Upper lobe of right lung (tissue), 1 donor: ENCODE measurements around the gene RAB12. TPM values are rescaled to one million over a fixed set of nuclear protein-coding genes. Genes with fewer than 3 reads are reported as not detected.

Experiments used
- ATAC-seq: fragments of 200-7000 bp; cut with Tn5 transposase; one replicate; pipeline ENCODE4 v1.9.1; 2020; ENCODE audit warnings: mild to moderate bottlenecking, moderate library complexity
- DNase-seq: peaks from one replicate; pipeline ENCODE4 v3.0.0-alpha.2; 2020
- H3K27ac ChIP-seq: fragments of 200-600 bp; one replicate; pipeline ENCODE4 v1.8.0; 2022
- H3K27me3 ChIP-seq: fragments of 200-600 bp; one replicate; pipeline ENCODE4 v1.8.0; 2022; ENCODE audit warnings: mild to moderate bottlenecking
- H3K36me3 ChIP-seq: fragments of 200-600 bp; one replicate; pipeline ENCODE4 v1.8.0; 2022
- H3K4me1 ChIP-seq: fragments of 200-600 bp; one replicate; pipeline ENCODE4 v1.8.0; 2022
- H3K4me3 ChIP-seq: fragments of 200-600 bp; one replicate; pipeline ENCODE4 v1.8.0; 2022; ENCODE audit warnings: mild to moderate bottlenecking
- H3K9me3 ChIP-seq: fragments of 200-600 bp; one replicate; pipeline ENCODE4 v1.8.0; 2022
- CTCF ChIP-seq: fragments of 200-600 bp; IDR thresholded peaks from one replicate; pipeline ENCODE4 v1.8.0; 2022; ENCODE audit warnings: antibody characterized with exemption
- intact Hi-C: fragments of 100-400 bp; cut with DNase I; formaldehyde crosslinking; loops from one replicate; pipeline ENCODE4 v1.11.0; 2022
- total RNA-seq: library from RNA; stranded (reverse); fragmentation: NEBNext Ultra II Directional; extraction: Animal tissue kit (Norgen Biotek cat#: 25700); gene quantifications from one replicate; pipeline ENCODE4 v1.2.1, GENCODE V29; 2021
- donor health status: DM: no; HTN: yes; CAD: no; lungs with severe emphysema.

Gene RAB12
- total RNA-seq, 1 donor from 2014 or later, result 48.6 TPM

GRCh38 chr18:8629602-8630001, 20.4 kb downstream of the RAB12 start:
- H3K36me3 ChIP-seq, result peaks cover 53% of the 10 kb centered on the region

GRCh38 chr18:8630546-8630945, 21.3 kb downstream of the RAB12 start:
- intact Hi-C loops, result no loop called here
- no peaks in the 10 kb centered on the region for H3K4me1 ChIP-seq
- TF ChIP-seq CTCF, result no peak
- no peak overlapping the region for H3K4me3 ChIP-seq
- ATAC-seq (no peak), DNase-seq (no peak)
- peaks cover 58% of the 10 kb centered on the region for H3K36me3 ChIP-seq
- no peaks in the 10 kb centered on the region for H3K27me3 ChIP-seq
- H3K9me3 ChIP-seq, result no peaks in the 10 kb centered on the region
- no peak overlapping the region for H3K27ac ChIP-seq

More at GRCh38 chr18:8629602-8630001, 20.4 kb downstream of the RAB12 start:
- no peak for DNase-seq
- intact Hi-C loops, result no loop called here
- no peaks in the 10 kb centered on the region for H3K9me3 ChIP-seq
- TF ChIP-seq CTCF, result no peak
- no peak overlapping the region for H3K4me3 ChIP-seq
- H3K4me1 ChIP-seq, result no peaks in the 10 kb centered on the region
- H3K27ac ChIP-seq, result no peak overlapping the region
- H3K27me3 ChIP-seq, result no peaks in the 10 kb centered on the region
- no peak for ATAC-seq

GRCh38 chr18:8631265-8631664, 22.0 kb downstream of the RAB12 start:
- intact Hi-C loops, result no loop called here
- no peaks in the 10 kb centered on the region for H3K9me3 ChIP-seq
- ATAC-seq, result no peak
- H3K4me1 ChIP-seq, result no peaks in the 10 kb centered on the region
- no peaks in the 10 kb centered on the region for H3K27me3 ChIP-seq
- DNase-seq, result no peak
- TF ChIP-seq CTCF, result no peak
- H3K4me3 ChIP-seq, result no peak overlapping the region
- H3K27ac ChIP-seq, result no peak overlapping the region
- peaks cover 58% of the 10 kb centered on the region for H3K36me3 ChIP-seq

- TF ChIP-seq CTCF, result no peak
- Histone ChIP-seq H3K4me1 (no peaks in the 10 kb centered on the region), H3K4me3 (no peak overlapping the region), H3K27me3 (no peaks in the 10 kb centered on the region), H3K9me3 (no peaks in the 10 kb centered on the region), H3K36me3 (peaks cover 58% of the 10 kb centered on the region), H3K27ac (no peak overlapping the region)
- intact Hi-C loops, result no loop called here
- DNase-seq (no peak), ATAC-seq (no peak)
Observed at GRCh38 chr18:8632386-8632785, 23.1 kb downstream of the RAB12 start.

GRCh38 chr18:8634508-8634907, 25.3 kb downstream of the RAB12 start:
- intact Hi-C loops, result no loop called here
- Histone ChIP-seq H3K4me3 (no peak overlapping the region), H3K27ac (no peak overlapping the region), H3K36me3 (peaks cover 75% of the 10 kb centered on the region), H3K27me3 (no peaks in the 10 kb centered on the region), H3K4me1 (no peaks in the 10 kb centered on the region), H3K9me3 (no peaks in the 10 kb centered on the region)
- ATAC-seq, result no peak
- DNase-seq, result no peak
- no peak for TF ChIP-seq CTCF

- DNase-seq (no peak), ATAC-seq (no peak)
- TF ChIP-seq CTCF, result no peak
- no peak overlapping the region for H3K27ac ChIP-seq
- H3K27me3 ChIP-seq, result no peaks in the 10 kb centered on the region
- no peak overlapping the region for H3K4me3 ChIP-seq
- no peaks in the 10 kb centered on the region for H3K9me3 ChIP-seq
- H3K4me1 ChIP-seq, result no peaks in the 10 kb centered on the region
- intact Hi-C loops, result no loop called here
- H3K36me3 ChIP-seq, result peaks cover 81% of the 10 kb centered on the region
Observed at GRCh38 chr18:8635087-8635486, 25.9 kb downstream of the RAB12 start.
